Dermis microvascular lymphatic vessel endothelial cell (primary cell): ENCODE data around the gene FOXB2. TPM values are rescaled to one million over a fixed set of nuclear protein-coding genes. Genes with fewer than 3 reads are reported as not detected.

Experiments
- DNase-seq, 2 donors: peaks; one replicate each; pipeline versions ENCODE4 v3.0.0 to v3.0.0-alpha.2; 2010; ENCODE audit warnings: low read depth in 2 of 2
- total RNA-seq: library from RNA; depleted of rRNA; stranded (reverse); fragments of >200 nt; gene quantifications from 2 replicates; pipeline ENCODE4 v1.2.1, GENCODE V29; 2014

FOXB2 gene
- total RNA-seq, 1 donor from 2014 or later, result not detected

DNA sequence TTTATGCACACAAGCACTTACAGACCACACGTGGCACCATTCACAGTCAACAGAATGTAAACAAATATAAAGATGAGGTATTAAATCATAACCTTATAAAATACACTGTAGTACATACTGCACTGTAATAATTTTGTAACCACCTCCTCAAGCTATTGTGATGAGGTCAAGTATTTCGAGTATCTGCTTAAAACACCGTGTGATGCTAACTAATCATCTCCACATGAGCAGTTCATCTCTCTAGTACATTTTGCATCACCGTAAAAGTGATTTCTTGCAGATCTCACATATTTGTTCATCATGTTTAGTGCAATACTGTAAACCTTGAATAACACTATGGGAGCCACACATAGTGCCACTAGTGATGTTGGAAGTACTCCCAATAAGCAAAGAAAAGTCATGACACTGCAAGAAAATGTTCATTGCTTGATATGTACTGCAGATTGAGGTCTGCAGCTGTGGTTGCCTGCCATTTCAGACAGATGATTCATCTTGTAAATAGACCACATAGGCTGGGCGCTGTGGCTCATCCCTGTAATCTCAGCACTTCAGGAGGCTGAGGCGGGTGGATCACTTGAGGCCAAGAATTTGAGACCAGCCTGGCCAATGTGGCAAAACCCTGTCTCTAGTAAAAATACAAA, 44.3 kb downstream of the FOXB2 start:
- no peak for DNase-seq

- no peak for DNase-seq
Measured at GRCh38 chr9:77066388-77066787, 46.9 kb downstream of the FOXB2 start.

Other genes starting within 250 kb of the FOXB2 start
- gene PRUNE2, start 113.5 kb upstream of the FOXB2 start, total RNA-seq, result 10.8 and 22.5 TPM in 2 replicates
- 18.9 and 20.1 TPM in 2 replicates for gene VPS13A, start 157.9 kb downstream of the FOXB2 start, total RNA-seq